Measurements from ENCODE around the gene TLNRD1.

Gene TLNRD1

DNA sequence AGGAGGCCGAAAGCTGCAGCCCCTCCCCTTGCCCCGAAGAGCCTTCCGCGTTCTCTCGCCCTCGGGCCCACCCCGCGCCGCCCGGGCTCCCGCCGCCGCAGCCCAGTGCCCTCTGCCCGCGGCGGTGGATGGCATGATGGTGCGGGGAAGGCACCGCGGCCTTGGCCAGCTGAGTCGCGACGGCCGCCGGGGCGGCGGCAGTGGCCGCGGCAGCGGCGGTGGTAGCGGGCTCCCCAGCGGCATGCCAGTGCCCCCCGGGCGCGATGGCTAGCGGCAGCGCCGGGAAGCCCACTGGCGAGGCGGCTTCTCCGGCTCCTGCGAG, 1.2 kb downstream of the TLNRD1 start:
- DNase-seq (ENCODE audit: low read depth, low spot score) = no peak

DNA sequence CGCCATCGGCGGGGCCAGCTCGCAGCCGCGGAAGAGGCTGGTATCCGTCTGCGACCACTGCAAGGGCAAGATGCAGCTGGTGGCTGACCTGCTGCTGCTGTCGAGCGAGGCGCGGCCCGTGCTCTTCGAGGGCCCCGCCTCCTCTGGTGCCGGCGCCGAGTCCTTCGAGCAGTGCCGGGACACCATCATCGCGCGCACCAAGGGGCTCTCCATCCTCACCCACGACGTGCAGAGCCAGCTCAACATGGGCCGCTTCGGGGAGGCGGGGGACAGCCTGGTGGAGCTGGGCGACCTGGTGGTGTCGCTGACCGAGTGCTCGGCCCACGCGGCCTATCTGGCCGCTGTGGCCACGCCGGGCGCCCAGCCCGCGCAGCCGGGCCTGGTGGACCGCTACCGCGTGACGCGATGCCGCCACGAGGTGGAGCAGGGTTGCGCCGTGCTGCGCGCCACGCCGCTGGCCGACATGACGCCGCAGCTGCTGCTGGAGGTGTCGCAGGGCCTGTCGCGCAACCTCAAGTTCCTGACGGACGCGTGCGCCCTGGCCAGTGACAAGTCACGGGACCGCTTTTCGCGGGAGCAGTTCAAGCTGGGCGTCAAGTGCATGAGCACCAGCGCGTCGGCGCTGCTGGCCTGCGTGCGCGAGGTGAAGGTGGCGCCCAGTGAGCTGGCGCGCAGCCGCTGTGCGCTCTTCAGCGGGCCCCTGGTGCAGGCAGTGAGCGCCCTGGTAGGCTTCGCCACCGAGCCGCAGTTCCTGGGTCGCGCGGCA, 1.8 kb downstream of the TLNRD1 start:
- no peak for DNase-seq (ENCODE audit: low read depth, low spot score)

DNA sequence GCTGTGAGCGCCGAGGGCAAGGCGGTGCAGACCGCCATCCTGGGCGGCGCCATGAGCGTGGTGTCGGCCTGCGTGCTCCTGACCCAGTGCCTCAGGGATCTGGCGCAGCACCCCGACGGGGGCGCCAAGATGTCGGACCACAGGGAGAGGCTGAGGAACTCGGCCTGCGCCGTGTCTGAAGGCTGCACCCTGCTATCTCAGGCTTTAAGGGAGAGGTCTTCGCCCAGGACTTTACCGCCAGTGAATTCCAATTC, 2.3 kb downstream of the TLNRD1 start:
- DNase-seq (ENCODE audit: low read depth, low spot score) = no peak

DNA sequence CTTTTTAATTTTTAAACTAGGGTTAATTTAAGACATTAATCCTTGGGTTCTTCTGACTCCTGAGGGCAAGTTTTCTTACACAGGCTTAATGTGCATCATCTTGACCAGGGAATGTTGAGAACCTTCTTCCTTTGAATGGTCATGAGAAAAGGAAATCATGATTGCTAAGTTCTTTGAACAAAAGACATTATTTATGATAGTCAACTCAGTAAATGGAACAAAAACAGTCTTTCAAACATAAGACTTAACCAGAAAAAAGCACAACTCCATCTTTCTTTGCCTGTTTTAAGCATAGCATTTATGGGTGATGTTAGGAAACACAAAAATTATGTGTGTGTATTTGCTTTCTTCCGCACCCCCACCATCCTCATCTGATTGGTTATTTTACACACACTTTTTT, 5.4 kb downstream of the TLNRD1 start:
- no peak for DNase-seq (ENCODE audit: low read depth, low spot score)

GRCh38 chr15:81007428-81008064, 6.8 kb downstream of the TLNRD1 start:
- no peak for DNase-seq (ENCODE audit: low read depth, low spot score)

- DNase-seq (ENCODE audit: low read depth, low spot score) = no peak
Observed at GRCh38 chr15:81008312-81008711, 7.6 kb downstream of the TLNRD1 start.

GRCh38 chr15:81010086-81010485, 9.4 kb downstream of the TLNRD1 start:
- no peak for DNase-seq (ENCODE audit: low read depth, low spot score)

- no peak for DNase-seq (ENCODE audit: low read depth, low spot score)
Observed at GRCh38 chr15:81011593-81011992, 10.9 kb downstream of the TLNRD1 start.

GRCh38 chr15:81012588-81012987, 11.9 kb downstream of the TLNRD1 start:
- DNase-seq (ENCODE audit: low read depth, low spot score) = no peak

DNA sequence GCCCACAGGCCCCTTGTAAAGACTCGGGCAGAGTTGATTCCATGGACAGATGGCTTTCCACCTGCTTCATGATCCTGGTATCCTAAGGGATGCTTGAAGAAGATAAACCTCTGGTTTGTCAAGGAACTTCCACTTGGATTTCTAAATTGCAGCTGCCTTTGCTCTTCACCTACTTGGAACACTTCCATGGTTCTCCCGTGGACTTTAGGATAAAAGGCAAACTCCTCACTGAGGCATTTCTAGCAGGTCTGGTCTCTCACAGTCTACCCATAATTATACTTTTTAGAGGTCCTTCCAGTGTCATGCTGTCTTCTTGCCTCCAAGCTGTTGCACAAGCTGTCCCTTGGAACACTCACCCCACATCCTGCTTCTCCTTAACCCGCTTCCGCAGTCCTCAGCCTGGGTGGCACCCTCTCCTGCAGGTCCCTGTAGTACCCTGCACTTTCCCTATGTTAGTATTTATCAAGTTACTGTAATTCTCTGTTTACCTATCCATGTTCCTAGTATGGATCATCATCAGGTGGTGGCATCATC, 12.7 kb downstream of the TLNRD1 start:
- no peak for DNase-seq (ENCODE audit: low read depth, low spot score)

- DNase-seq (ENCODE audit: low read depth, low spot score) = no peak
Observed at GRCh38 chr15:81014446-81015093, 13.8 kb downstream of the TLNRD1 start.

- no peak for DNase-seq (ENCODE audit: low read depth, low spot score)
Observed at GRCh38 chr15:81015621-81016488, 15.1 kb downstream of the TLNRD1 start.

DNA sequence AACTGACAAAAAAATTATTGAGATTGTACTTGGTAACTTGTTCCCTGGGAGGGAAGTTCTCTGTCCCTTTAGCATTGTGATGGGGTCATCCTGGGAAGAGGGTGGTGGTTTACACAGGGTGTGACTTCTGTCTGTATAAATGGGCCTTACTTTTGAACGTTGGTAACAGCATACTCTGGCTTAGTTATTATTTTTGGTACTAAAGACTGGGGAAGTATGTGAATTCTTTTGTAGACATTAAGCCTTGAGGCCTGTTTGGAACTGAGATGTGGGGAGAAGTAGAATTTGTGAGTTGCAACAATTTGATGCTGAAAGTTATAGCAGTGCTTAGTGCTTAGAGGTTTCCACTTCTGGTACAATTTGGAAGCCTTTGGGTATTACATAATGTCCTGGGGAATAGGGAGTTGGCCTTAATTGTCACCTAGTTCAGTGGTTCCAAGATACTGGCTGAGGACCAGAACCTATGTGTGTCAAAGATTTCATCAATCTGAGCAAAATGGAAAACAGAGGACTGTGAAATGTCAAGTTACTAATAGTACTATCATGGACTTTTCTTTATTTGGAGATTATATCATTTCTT, 15.9 kb downstream of the TLNRD1 start:
- DNase-seq (ENCODE audit: low read depth, low spot score) = no peak

DNA sequence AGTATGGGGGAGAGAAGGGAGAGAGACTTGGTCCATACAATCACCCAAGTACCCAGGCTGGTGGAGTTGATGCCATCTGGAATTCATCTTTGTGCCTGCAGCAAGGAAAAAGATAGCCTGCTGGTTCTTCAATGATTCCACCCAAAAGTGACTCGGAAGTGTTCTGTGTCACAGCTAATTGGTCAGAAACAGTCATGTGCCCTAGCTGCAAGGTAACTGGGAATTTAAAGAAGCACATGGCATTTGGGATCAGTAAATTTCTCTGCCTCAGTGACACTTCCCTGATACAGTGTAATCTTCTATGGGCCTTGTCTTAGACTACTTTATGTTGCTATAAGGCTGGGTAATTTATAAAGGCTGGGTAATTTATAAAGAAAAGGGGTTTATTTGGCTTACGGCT, 17.5 kb downstream of the TLNRD1 start:
- DNase-seq (ENCODE audit: low read depth, low spot score) = no peak

DNA sequence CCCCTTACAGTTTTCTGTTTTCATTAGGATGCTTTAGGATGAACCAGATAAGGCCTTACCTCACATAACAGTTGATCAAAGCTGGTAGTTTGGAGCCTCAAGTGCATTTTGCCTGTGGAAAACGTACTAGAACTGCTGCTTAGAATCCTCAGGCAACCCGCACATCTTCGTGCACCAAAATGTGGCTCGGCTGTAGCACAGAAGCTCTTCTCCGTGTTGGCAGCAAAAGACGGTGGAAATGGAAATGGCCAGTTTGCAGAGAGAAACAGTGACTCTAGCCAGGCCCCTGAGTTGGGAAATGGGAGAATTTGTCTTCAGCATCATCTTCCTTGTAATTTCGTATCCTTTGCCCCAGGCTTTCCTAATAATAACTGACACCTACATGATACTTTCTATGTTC, 20.6 kb downstream of the TLNRD1 start:
- DNase-seq (ENCODE audit: low read depth, low spot score) = no peak

GRCh38 chr15:81023483-81024264, 23.0 kb downstream of the TLNRD1 start:
- DNase-seq (ENCODE audit: low read depth, low spot score) = no peak

- DNase-seq (ENCODE audit: low read depth, low spot score) = no peak
Observed at GRCh38 chr15:81024265-81024872, 23.6 kb downstream of the TLNRD1 start.

DNA sequence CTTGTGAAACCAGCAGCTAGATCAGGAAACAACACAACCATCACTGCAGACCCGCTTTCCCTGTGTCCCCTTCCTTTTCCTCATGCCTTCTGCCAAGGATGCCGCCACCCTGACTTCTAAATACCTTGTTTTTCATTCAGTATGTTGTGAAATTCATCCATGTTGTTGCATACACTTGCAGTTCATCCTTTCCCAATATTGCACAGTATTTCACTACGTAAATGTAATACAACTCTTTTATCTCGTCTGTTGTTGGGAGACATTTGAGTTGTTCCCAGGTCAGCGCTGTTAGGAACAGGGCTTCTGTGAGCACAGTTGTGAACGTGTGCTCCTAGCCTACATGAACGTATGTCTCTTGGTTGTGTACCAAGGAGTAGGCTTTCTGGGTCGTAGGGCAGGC, 24.2 kb downstream of the TLNRD1 start:
- no peak for DNase-seq (ENCODE audit: low read depth, low spot score)

DNA sequence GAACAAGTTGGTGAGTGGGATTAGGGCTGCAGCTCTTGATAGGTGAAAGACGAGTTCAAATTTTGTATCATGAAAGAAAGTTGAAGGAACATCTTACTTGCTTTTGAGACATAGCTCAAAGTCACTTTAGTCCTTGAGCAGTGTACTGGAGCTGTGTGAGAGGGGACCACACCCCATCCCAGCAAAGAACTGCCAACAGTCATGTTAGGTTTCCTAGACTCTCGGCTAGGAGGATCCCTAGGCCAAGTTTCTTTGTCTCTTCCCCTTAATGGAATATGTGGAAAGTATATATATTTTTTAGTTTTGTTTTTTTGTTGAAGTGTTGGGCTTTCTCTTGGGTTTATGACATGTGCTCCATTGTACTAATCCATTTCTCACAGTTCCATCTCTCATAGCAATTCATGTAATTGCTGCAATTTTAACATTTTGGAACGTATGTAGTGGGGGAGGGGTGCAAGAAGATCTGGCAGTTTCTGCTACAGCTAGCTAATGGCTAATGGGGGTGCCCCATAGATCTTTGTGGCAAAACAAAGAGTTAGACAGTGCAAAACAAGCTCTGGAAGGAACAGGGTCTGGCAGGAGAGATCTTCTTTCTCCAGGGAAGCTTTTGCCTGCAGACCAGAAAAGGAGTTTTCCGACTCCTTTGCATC, 25.1 kb downstream of the TLNRD1 start:
- no peak for DNase-seq (ENCODE audit: low read depth, low spot score)

Data from iPS DF 19.7 (cell line).